CD4-positive, alpha-beta T cell treated with Interleukin-21 for 1 hour (primary cell): ENCODE data around the gene PFDN2.

Experiments
- DNase-seq: peaks from one replicate; pipeline ENCODE4 v3.0.0-alpha.2; 2020

The PFDN2 gene

GRCh38 chr1:161117759-161118581 is at the start of gene PFDN2, which contains the start of gene NIT1:
TSS of gene PFDN2 (minus strand) at chr1:161118037. CDS start at chr1:161118026, 11 bp downstream.
TSS of gene NIT1 (plus strand) at chr1:161118105. CDS start at chr1:161118177, 72 bp downstream.
- DNase-seq, result peak; percentile 86

GRCh38 chr1:161166669-161167548 is 49.1 kb upstream of the PFDN2 start:
- DNase-seq, result no peak

GRCh38 chr1:161165742-161166668 is 48.2 kb upstream of the PFDN2 start, which contains the start of gene PPOX:
TSS of gene PPOX (plus strand) at chr1:161166426. CDS start at chr1:161166848, 422 bp downstream.
- DNase-seq, result peak; percentile 97

- no peak for DNase-seq
Measured at GRCh38 chr1:161164901-161165610, 47.2 kb upstream of the PFDN2 start.

GRCh38 chr1:161163793-161164192 is 46.0 kb upstream of the PFDN2 start:
- DNase-seq, result no peak

GRCh38 chr1:161162806-161163205 is 45.0 kb upstream of the PFDN2 start:
- no peak for DNase-seq

- no peak for DNase-seq
Measured at GRCh38 chr1:161162052-161162451, 44.2 kb upstream of the PFDN2 start.

GRCh38 chr1:161161652-161162051 is 43.8 kb upstream of the PFDN2 start:
- DNase-seq, result no peak

GRCh38 chr1:161160671-161161145 is 42.9 kb upstream of the PFDN2 start:
- DNase-seq, result no peak

- DNase-seq, result no peak
Measured at GRCh38 chr1:161159913-161160243, 42.0 kb upstream of the PFDN2 start.

- peak; percentile 94 for DNase-seq
Measured at GRCh38 chr1:161159087-161159912, 41.5 kb upstream of the PFDN2 start, which contains the start of gene USP21. TSS of gene USP21 (plus strand) at chr1:161159500. CDS start at chr1:161160641, 1,141 bp downstream.

- no peak for DNase-seq
Measured at GRCh38 chr1:161158316-161159010, 40.6 kb upstream of the PFDN2 start.

GRCh38 chr1:161157867-161158266 is 40.0 kb upstream of the PFDN2 start:
- no peak for DNase-seq

GRCh38 chr1:161153682-161154337 is 36.0 kb upstream of the PFDN2 start, which contains the start of gene UFC1:
TSS of gene UFC1 (plus strand) at chr1:161153978. CDS start at chr1:161153998, 20 bp downstream.
- peak; percentile 92 for DNase-seq

- no peak for DNase-seq
Measured at GRCh38 chr1:161153176-161153575, 35.3 kb upstream of the PFDN2 start.

GRCh38 chr1:161145832-161146231 is 28.0 kb upstream of the PFDN2 start:
- DNase-seq, result no peak

- DNase-seq, result no peak
Measured at GRCh38 chr1:161140755-161141400, 23.0 kb upstream of the PFDN2 start.

GRCh38 chr1:161139766-161140165 is 21.9 kb upstream of the PFDN2 start:
- peak; percentile 67 for DNase-seq

GRCh38 chr1:161138431-161138830 is 20.6 kb upstream of the PFDN2 start:
- DNase-seq, result no peak
